DMS153 treated with DMSO at 0.1 percent for 48 hours (cell line): ENCODE results near the gene KRTAP4-1.
"Not testable (repeated sequence)": the region's sequence is repeated elsewhere in the genome, so short reads cannot be mapped to it uniquely, and the experiment has no call there.

Experiments
- DNase-seq: peaks from one replicate; lab custom pipeline; 2025; ENCODE audit not compliant: unreplicated experiment; lab: John Stamatoyannopoulos, UW

KRTAP4-1 gene

GRCh38 chr17:41184480-41184961, at the start of gene KRTAP4-1:
KRTAP4-1 (minus strand) TSS chr17:41184911; CDS start chr17:41184854, 57 bp downstream.
- DNase-seq: no peak

- not testable (repeated sequence) for DNase-seq
These were observed 47.8 kb upstream of the KRTAP4-1 start, which contains the start of gene KRTAP9-3 for GRCh38 chr17:41232399-41233105. KRTAP9-3 (plus strand) TSS chr17:41232449; CDS start chr17:41232502, 53 bp downstream.

- no peak for DNase-seq
These were observed 47.0 kb upstream of the KRTAP4-1 start for GRCh38 chr17:41231731-41232130.

GRCh38 chr17:41230094-41230493, 45.4 kb upstream of the KRTAP4-1 start:
- DNase-seq: no peak

GRCh38 chr17:41226598-41227095, 41.9 kb upstream of the KRTAP4-1 start, which contains the start of gene KRTAP9-2:
KRTAP9-2 (plus strand) TSS chr17:41226648; CDS start chr17:41226655, 7 bp downstream.
- not testable (repeated sequence) for DNase-seq

- DNase-seq: no peak
These were observed 41.3 kb upstream of the KRTAP4-1 start for GRCh38 chr17:41226051-41226450.

GRCh38 chr17:41223821-41224220, 39.1 kb upstream of the KRTAP4-1 start:
- DNase-seq: no peak

GRCh38 chr17:41215681-41216080, 31.0 kb upstream of the KRTAP4-1 start:
- DNase-seq: no peak

- peak; percentile 38 for DNase-seq
These were observed 27.9 kb upstream of the KRTAP4-1 start for GRCh38 chr17:41212524-41213169.

- DNase-seq: peak; percentile 91
These were observed 27.2 kb upstream of the KRTAP4-1 start for GRCh38 chr17:41211845-41212466.

- peak; percentile 43 for DNase-seq
These were observed 14.8 kb upstream of the KRTAP4-1 start for GRCh38 chr17:41199421-41200078.

- DNase-seq: no peak
These were observed 11.4 kb upstream of the KRTAP4-1 start for GRCh38 chr17:41196068-41196467.

GRCh38 chr17:41190328-41190727, 5.6 kb upstream of the KRTAP4-1 start:
- no peak for DNase-seq

- DNase-seq: not testable (repeated sequence)
These were observed 5.2 kb upstream of the KRTAP4-1 start, which contains the start of gene KRTAP9-1 for GRCh38 chr17:41189837-41190318. KRTAP9-1 (plus strand) TSS chr17:41189887; CDS start chr17:41189887, 0 bp downstream.

- no peak for DNase-seq
These were observed 2.2 kb upstream of the KRTAP4-1 start for GRCh38 chr17:41186872-41187271.

GRCh38 chr17:41185001-41185400, 290 bp upstream of the KRTAP4-1 start:
- DNase-seq: no peak

GRCh38 chr17:41178843-41179616, 5.7 kb downstream of the KRTAP4-1 start:
- no peak for DNase-seq

- no peak for DNase-seq
These were observed 6.4 kb downstream of the KRTAP4-1 start for GRCh38 chr17:41178341-41178740.

- DNase-seq: no peak
These were observed 6.9 kb downstream of the KRTAP4-1 start, which contains the start of gene KRTAP4-2 for GRCh38 chr17:41177727-41178271. KRTAP4-2 (minus strand) TSS chr17:41178221; CDS start chr17:41178164, 57 bp downstream.
